H1 (cell line): ENCODE measurements around the gene CCDC63. TPM values are rescaled to one million over a fixed set of nuclear protein-coding genes. Genes with fewer than 3 reads are reported as not detected.

Source experiments
- CTCF ChIA-PET: fragments of 300-600 bp; sonication (Branson Sonifier 250); formaldehyde crosslinking; loops from one replicate; lab custom pipeline; 2021; ENCODE audit not compliant: partially characterized antibody; lab: Charles Lee
- POLR2A ChIA-PET: fragments of 300-600 bp; sonication (Branson Sonifier 250); formaldehyde crosslinking; loops from one replicate; lab custom pipeline; 2021; ENCODE audit warnings: inconsistent platforms; ENCODE audit not compliant: partially characterized antibody; lab: Charles Lee
- DNase-seq, 2 experiments: peaks; one replicate each; pipeline versions ENCODE4 v3.0.0 to v3.0.0-alpha.2; 2010 to 2022; ENCODE audit warnings: low spot score in 2 of 2, low read depth in 1 of 2, mixed read lengths in 1 of 2
- FAIRE-seq: peaks from 2 replicates; lab custom pipeline; 2011; peaks lifted over from hg19 to GRCh38; lab: Jason Lieb, UNC
- H2AFZ ChIP-seq: 2 replicates; pipeline ENCODE4 v1.8.1; 2012; ENCODE audit warnings: low read length, inconsistent platforms
- H2AK5ac ChIP-seq: 2 replicates; pipeline ENCODE4 v1.6.1; 2013; ENCODE audit warnings: low read depth, low read length
- H2BK120ac ChIP-seq: replicated peaks from 2 replicates; pipeline ENCODE3; 2013; ENCODE audit warnings: low read depth, low read length, inconsistent platforms
- H2BK12ac ChIP-seq: 2 replicates; pipeline ENCODE4 v1.6.1; 2013; ENCODE audit warnings: low read depth, low read length
- H2BK15ac ChIP-seq: 2 replicates; pipeline ENCODE4 v1.6.1; 2013; ENCODE audit warnings: low read length
- H2BK20ac ChIP-seq: 2 replicates; pipeline ENCODE4 v1.6.1; 2013; ENCODE audit warnings: low read length
- H2BK5ac ChIP-seq: 2 replicates; pipeline ENCODE4 v1.6.1; 2013; ENCODE audit warnings: low read depth, low read length
- H3K14ac ChIP-seq: 2 replicates; pipeline ENCODE4 v1.6.1; 2013; ENCODE audit warnings: inconsistent platforms; ENCODE audit not compliant: insufficient read length
- H3K18ac ChIP-seq: 2 replicates; pipeline ENCODE4 v1.6.1; 2013; ENCODE audit warnings: low read length; ENCODE audit errors: extremely low read depth
- H3K23ac ChIP-seq: 2 replicates; pipeline ENCODE4 v1.6.1; 2013; ENCODE audit warnings: inconsistent platforms; ENCODE audit not compliant: insufficient read length
- H3K23me2 ChIP-seq: 2 replicates; pipeline ENCODE4 v1.6.1; 2013; ENCODE audit warnings: low read depth, low read length
- H3K27ac ChIP-seq: 2 replicates; pipeline ENCODE4 v1.6.1; 2011; ENCODE audit warnings: low read depth, low read length, inconsistent platforms
- H3K27me3 ChIP-seq, 4 experiments: replicated peaks in 1 of 4; 1 replicate in 1 of 4; 2 replicates in 3 of 4; pipeline versions ENCODE4 v1.6.1 to v1.8.1; 2011 to 2013; ENCODE audit warnings: low read length in 3 of 4, mild to moderate bottlenecking in 3 of 4, inconsistent platforms in 2 of 4, mixed read lengths in 2 of 4, moderate library complexity in 1 of 4; ENCODE audit not compliant: control insufficient read depth in 3 of 4, insufficient read depth in 3 of 4; ENCODE audit errors: extremely low read depth in 1 of 4
- H3K36me3 ChIP-seq, 4 experiments: 2 replicates each; pipeline versions ENCODE4 v1.6.1 to v1.8.1; 2011 to 2013; ENCODE audit warnings: mild to moderate bottlenecking in 4 of 4, low read length in 3 of 4, moderate library complexity in 2 of 4, control low read depth in 1 of 4, inconsistent platforms in 1 of 4; ENCODE audit not compliant: insufficient read depth in 4 of 4, control insufficient read depth in 2 of 4
- H3K4ac ChIP-seq: replicated peaks from 2 replicates; pipeline ENCODE3; 2013; ENCODE audit warnings: low read length, low read depth, mixed read lengths, inconsistent platforms; ENCODE audit not compliant: insufficient read length
- H3K4me1 ChIP-seq, 4 experiments: replicated peaks in 1 of 4; 1 replicate in 1 of 4; 2 replicates in 3 of 4; pipeline versions ENCODE4 v1.6.1 to v1.8.1; 2011 to 2013; ENCODE audit warnings: low read length in 3 of 4, inconsistent platforms in 2 of 4, mixed read lengths in 1 of 4; ENCODE audit not compliant: insufficient read depth in 4 of 4, control insufficient read depth in 3 of 4
- H3K4me2 ChIP-seq, 2 experiments: 2 replicates each; pipeline versions ENCODE4 v1.6.1 to v1.8.1; 2011 to 2013; ENCODE audit warnings: low read depth in 2 of 2, low read length in 2 of 2, control low read depth in 1 of 2, inconsistent platforms in 1 of 2, mild to moderate bottlenecking in 1 of 2; ENCODE audit not compliant: insufficient read depth in 1 of 2
- H3K4me3 ChIP-seq, 4 experiments: fragments of 200-600, 300-600 bp in 1 of 4; sonication (generic), shearing (Covaris generic), sonication (Bioruptor Twin) in 1 of 4; 2 replicates each; pipeline versions ENCODE4 v1.5.1 to v1.8.1; 2011 to 2016; ENCODE audit warnings: low read length in 4 of 4, low read depth in 3 of 4, control low read depth in 2 of 4, inconsistent platforms in 2 of 4, mild to moderate bottlenecking in 2 of 4, mixed read lengths in 1 of 4, moderate library complexity in 1 of 4; ENCODE audit not compliant: insufficient read depth in 2 of 4; ENCODE audit errors: extremely low read depth in 1 of 4
- H3K56ac ChIP-seq: replicated peaks from 2 replicates; pipeline ENCODE3; 2013; ENCODE audit warnings: low read depth, mild to moderate bottlenecking, mixed read lengths, low read length, inconsistent platforms; ENCODE audit not compliant: insufficient read length
- H3K79me1 ChIP-seq: 2 replicates; pipeline ENCODE4 v1.6.1; 2013; ENCODE audit warnings: low read depth, low read length, control low read depth
- H3K79me2 ChIP-seq, 2 experiments: 2 replicates each; pipeline versions ENCODE4 v1.6.1 to v1.8.1; 2012 to 2013; ENCODE audit warnings: low read length in 2 of 2, mild to moderate bottlenecking in 2 of 2, inconsistent platforms in 1 of 2; ENCODE audit not compliant: insufficient read depth in 2 of 2, control insufficient read depth in 1 of 2
- H3K9ac ChIP-seq, 4 experiments: replicated peaks in 1 of 4; 1 replicate in 1 of 4; 2 replicates in 3 of 4; pipeline versions ENCODE4 v1.6.1 to v1.8.1; 2011 to 2013; ENCODE audit warnings: low read depth in 3 of 4, low read length in 3 of 4, control low read depth in 2 of 4, mild to moderate bottlenecking in 2 of 4, moderate library complexity in 2 of 4, inconsistent platforms in 1 of 4; ENCODE audit errors: extremely low read depth in 1 of 4
- H3K9me3 ChIP-seq, 2 experiments: 2 replicates each; pipeline versions ENCODE4 v1.6.1 to v1.8.1; 2012 to 2013; ENCODE audit warnings: mild to moderate bottlenecking in 2 of 2, moderate library complexity in 2 of 2, control low read depth in 1 of 2, inconsistent platforms in 1 of 2, low read depth in 1 of 2, low read length in 1 of 2, mixed read lengths in 1 of 2; ENCODE audit not compliant: insufficient read depth in 2 of 2
- H4K20me1 ChIP-seq, 2 experiments: replicated peaks in 1 of 2; 2 replicates each; pipeline versions ENCODE3 to v1.8.1; 2011 to 2013; ENCODE audit warnings: inconsistent platforms in 2 of 2, low read length in 2 of 2, mild to moderate bottlenecking in 1 of 2; ENCODE audit not compliant: insufficient read depth in 2 of 2, control insufficient read depth in 1 of 2
- H4K5ac ChIP-seq: 2 replicates; pipeline ENCODE4 v1.6.1; 2013; ENCODE audit warnings: low read length, low read depth, mixed read lengths, inconsistent platforms; ENCODE audit not compliant: insufficient read length
- H4K8ac ChIP-seq: 2 replicates; pipeline ENCODE4 v1.8.0; 2013; ENCODE audit warnings: mild to moderate bottlenecking, moderate library complexity, low read length, inconsistent platforms; ENCODE audit not compliant: insufficient read depth; ENCODE audit errors: extremely low read depth
- H4K91ac ChIP-seq: replicated peaks from 2 replicates; pipeline ENCODE3; 2013; ENCODE audit warnings: low read length, mixed read lengths, inconsistent platforms; ENCODE audit not compliant: insufficient read length
- JUN ChIP-seq: IDR thresholded peaks from 2 replicates; pipeline ENCODE4 v1.6.1; 2011; ENCODE audit warnings: low read depth, mild to moderate bottlenecking, improper control_type of control experiment, low read length
- WGBS, 2 experiments: shearing (Covaris generic) in 1 of 2; methylation state at CpG; one replicate each; pipeline versions ENCODE4 v1.1.6 to v1.1.7; 2013 to 2015; ENCODE audit warnings: low lambda C conversion rate in 2 of 2, mixed read lengths in 2 of 2, inconsistent platforms in 1 of 2, low coverage in 1 of 2, missing lambda C conversion rate in 1 of 2; ENCODE audit not compliant: insufficient replicate concordance in 2 of 2, insufficient coverage in 1 of 2, insufficient read length in 1 of 2; ENCODE audit errors: extremely low coverage in 1 of 2, missing lambda C conversion rate in 1 of 2; 5-methylcytosine and 5-hydroxymethylcytosine counted together
- polyA plus RNA-seq, 7 experiments: library from polyadenylated mRNA; depleted of rRNA in 3 of 7; stranded (reverse) in 5 of 7; unstranded in 2 of 7; fragments of >200 nt in 5 of 7; fragments of 200-250 nt in 2 of 7; gene quantifications; 1 replicate in 5 of 7; 2 replicates in 1 of 7; 4 replicates in 1 of 7; pipeline versions ENCODE4 v1.2.1 to v1.2.3, GENCODE V29; 2011 to 2013; ENCODE audit warnings: missing spikeins in 2 of 7, mixed read lengths in 2 of 7
- total RNA-seq: library from RNA; stranded (reverse); fragmentation: NEBNext Ultra II Directional; extraction: Animal tissue kit (Norgen Biotek cat#: 25700); gene quantifications from 2 replicates; pipeline ENCODE4 v1.2.1, GENCODE V29; 2021

The CCDC63 gene
- total and polyA plus RNA-seq, 2 of the 8 experiments (the other 6 are each of a cell fraction or from before 2014, with no cell fraction given) = 0.42 to 0.93 TPM

DNA sequence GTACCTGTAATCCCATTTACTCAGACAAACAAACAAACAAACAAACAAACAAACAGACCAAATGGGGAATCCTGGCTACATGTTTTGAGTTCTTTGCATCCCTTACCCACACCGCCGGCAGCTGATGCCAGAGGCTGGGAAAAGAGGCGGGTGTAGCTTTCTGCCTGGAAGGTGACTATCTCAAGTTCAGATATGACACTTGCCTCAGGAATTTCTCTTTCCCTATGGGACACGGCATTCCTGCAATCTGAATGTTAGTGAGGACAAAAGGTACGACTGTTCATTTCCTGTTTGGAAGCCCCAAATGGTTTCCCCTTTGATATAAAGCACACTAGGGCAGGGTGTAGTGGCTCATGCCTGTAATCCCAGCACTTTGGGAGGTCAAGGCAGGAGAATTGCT lies 70.7 kb downstream of the CCDC63 start:
- no peak overlapping the region for H4K8ac ChIP-seq
- H3K56ac ChIP-seq = no peak overlapping the region
- no peak overlapping the region for H3K27ac ChIP-seq
- no peak overlapping the region for H4K91ac ChIP-seq
- no peaks in the 10 kb centered on the region for H4K20me1 ChIP-seq
- H3K27me3 ChIP-seq = no peaks in the 10 kb centered on the region; a peak in 1 of 7 replicates
- no peak overlapping the region for H3K4me3 ChIP-seq
- H2BK5ac ChIP-seq = no peak overlapping the region
- H3K4ac ChIP-seq = no peak overlapping the region
- no peaks in the 10 kb centered on the region for H3K23me2 ChIP-seq
- ChIA-PET POLR2A (interaction anchor here (0.6 to 2.1 kb wide), 3 partner anchors 19 to 27 kb away, joined by 3 to 9 read pairs (median 4); no protein-coding TSS in a partner anchor), CTCF (interaction anchor here (0.9 to 1.2 kb wide), 2 partner anchors 8 to 115 kb away, joined by 3 to 4 read pairs; no protein-coding TSS in a partner anchor)
- no peaks in the 10 kb centered on the region for H3K36me3 ChIP-seq
- H3K9me3 ChIP-seq = no peaks in the 10 kb centered on the region
- H3K79me1 ChIP-seq = no peaks in the 10 kb centered on the region
- H3K9ac ChIP-seq = no peak overlapping the region
- H3K14ac ChIP-seq = no peak overlapping the region
- no peak overlapping the region for H3K4me2 ChIP-seq
- WGBS, 2 experiments = 82% methylated on average over 5 of the region's 5 CpGs; no CpG with 5 or more reads in 1 of the 2 experiments
- H3K18ac ChIP-seq = no peak overlapping the region
- H3K4me1 ChIP-seq = peaks cover 0 to 10% (median 4%) of the 10 kb centered on the region in 4 experiments; a peak in 3 of 7 replicates
- H3K79me2 ChIP-seq = no peaks in the 10 kb centered on the region
- no peak overlapping the region for H4K5ac ChIP-seq
- H2BK15ac ChIP-seq = no peak overlapping the region
- H2AK5ac ChIP-seq = no peak overlapping the region
- H2BK120ac ChIP-seq = no peak overlapping the region
- H2BK20ac ChIP-seq = no peak overlapping the region
- no peak for FAIRE-seq
- no peak overlapping the region for H2BK12ac ChIP-seq
- H3K23ac ChIP-seq = no peak overlapping the region
- no peak for DNase-seq
- no peak overlapping the region for H2AFZ ChIP-seq
- no peak for TF ChIP-seq JUN
